Anterior cingulate cortex (tissue), 58 donors: ENCODE measurements around the gene IL18.
"Not testable (repeated sequence)": the region's sequence is repeated elsewhere in the genome, so short reads cannot be mapped to it uniquely, and the experiment has no call there.

ENCODE experiments used
- DNase-seq, 58 donors: peaks; one replicate each; lab custom pipeline; 2025; lab: John Stamatoyannopoulos, UW

IL18 gene

DNA sequence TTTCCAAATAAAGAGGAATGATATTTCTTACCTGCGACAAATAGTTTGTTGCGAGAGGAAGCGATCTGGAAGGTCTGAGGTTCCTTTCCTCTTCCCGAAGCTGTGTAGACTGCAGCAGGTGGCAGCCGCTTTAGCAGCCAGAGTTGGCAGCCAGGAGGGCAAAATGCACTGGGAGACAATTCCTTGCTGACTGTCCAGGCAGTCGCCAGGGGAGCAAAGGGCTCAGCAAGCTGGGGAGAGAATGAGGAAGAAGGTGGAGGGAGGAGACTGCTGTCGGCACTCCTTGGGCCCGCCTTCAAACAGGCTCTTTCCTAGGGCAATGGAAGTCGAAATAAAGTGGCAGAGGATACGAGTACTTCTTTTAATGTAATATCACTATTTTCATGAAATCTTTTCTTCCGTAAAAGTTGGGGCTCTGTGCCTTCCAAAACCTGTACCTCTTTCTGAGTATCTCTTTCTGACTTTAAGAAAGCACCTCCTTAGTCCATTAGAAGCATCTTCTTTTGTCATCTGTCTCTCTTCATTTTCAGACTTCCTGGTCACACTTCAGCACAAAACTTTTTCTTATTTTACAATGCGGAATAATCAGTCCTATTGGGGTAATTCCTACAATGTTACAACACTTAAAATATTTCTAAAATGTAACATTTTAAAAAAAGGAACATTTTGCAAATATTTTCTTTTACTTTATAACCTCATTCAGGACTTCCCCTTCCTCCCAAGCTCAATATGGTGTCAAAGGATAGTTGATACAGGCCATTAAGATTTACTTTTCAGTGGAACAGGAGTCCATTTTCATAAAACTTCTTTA, at the start of gene IL18:
TSS of gene IL18 (minus strand) at position 220 of the 811 bp plus-strand sequence. CDS start 9,041 bp downstream, outside the sequence.
- peak in 5 of 58 donors; percentile 2 to 24 (median 6) for DNase-seq

DNA sequence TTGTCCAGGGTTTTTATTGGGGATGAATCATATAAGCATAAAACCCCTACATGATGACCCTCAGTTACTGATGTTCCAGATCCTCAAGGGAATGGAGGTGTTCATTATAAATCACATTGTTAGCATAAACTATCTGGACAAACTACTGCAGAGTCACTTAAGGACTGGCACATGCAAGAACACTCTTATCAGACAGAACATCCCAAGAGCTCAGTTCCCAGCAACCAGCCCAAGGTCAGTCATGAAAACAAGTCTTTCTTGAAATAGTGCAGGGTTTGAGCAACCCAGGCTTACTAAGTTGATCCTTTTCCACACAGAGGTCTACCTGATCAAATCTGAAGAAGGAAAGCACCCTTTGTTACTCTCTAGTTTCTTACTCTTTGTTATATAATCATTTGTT, 48.8 kb upstream of the IL18 start:
- DNase-seq = no peak

DNA sequence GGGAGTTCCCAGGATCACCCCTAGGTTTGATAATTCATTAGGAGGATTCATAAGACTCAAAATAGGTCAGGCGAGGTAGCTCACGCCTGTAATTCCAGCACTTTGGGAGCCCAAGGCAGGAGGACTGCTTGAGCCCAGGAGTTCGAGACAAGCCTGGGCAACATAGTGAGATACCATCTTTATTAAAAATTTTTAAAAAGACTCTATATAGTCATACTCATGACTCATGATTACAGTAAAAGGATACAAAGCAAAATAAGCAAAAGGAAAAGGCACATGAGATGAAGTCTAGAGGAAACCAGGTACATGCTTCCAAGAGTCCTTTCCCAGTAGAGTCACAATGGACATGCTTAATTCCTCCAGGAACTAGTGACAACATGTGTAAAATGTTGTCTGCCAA, 48.4 kb upstream of the IL18 start:
- DNase-seq = no peak

DNA sequence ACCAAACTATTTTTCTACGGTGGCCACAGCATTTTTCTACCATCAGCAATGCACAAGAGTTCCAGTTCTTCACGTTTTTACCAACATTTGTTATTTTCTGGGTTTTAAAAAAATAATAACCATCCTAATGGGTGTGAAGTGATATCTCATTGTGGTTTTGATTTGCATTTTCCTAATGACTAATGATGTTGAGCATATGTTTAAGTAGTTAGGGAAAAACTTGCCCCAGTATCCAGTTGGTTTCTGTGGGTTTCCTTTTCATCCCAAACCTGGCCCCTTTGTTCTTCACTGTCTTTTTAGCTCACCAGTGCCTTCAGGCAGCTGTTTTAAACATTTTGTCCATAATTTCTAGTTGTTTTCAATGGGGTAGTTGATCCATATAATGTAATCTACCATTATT, 47.6 kb upstream of the IL18 start:
- no peak for DNase-seq

DNA sequence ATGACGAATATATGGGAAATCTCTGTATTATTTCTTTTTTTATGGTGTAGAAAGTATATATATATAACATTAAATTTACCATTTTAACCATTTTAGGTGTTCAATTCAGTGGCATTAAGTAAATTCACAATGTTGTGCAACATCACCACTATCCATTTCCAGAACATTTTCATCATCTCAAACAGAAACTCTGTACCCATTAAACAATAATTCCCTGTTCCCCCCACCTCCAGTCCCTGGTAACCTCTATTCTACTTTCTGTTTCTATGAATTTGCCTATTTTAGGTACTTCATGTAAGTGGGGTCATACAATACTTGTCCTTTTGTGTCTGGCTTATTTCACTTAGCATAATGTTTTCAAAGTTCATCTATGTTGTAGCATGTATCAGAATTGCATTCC, 47.0 kb upstream of the IL18 start:
- DNase-seq = no peak

DNA sequence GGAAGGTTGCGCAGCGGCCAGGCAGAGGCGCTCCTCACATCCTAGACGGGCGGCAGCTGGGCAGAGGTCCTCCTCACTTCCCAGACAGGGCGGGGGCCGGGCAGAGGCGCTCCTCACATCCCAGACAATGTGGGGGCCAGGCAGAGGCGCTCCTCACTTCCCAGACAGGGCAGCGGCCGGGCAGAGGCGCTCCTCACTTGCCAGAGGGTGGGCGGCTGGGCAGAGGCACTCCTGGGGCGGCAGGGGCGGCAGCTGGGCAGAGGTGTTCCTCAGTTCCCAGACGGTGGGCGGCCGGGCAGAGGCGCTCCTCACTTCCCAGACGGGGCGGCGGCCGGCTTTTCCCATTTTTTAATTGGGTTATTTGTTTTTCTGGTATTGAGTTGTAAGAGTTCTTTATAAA, 42.2 kb upstream of the IL18 start:
- no peak for DNase-seq

DNA sequence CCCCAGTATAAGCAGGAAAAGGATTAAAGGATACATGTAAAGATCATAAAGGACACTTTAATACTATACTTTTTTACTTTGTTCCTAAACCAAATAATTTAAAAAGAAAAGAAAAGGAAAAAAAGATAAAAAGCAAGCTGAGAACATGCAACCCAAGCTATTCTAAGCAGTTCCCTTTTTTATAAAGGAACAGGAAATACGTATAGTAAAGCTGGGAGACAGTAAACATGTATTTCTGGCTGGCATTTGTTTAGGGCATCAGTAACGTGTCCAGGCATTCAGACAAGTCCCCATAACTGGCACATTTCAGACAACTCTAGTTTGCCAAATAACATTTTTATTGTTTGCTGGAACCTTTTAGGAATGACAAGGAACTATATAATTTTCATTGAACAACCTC, 36.4 kb upstream of the IL18 start:
- no peak for DNase-seq

DNA sequence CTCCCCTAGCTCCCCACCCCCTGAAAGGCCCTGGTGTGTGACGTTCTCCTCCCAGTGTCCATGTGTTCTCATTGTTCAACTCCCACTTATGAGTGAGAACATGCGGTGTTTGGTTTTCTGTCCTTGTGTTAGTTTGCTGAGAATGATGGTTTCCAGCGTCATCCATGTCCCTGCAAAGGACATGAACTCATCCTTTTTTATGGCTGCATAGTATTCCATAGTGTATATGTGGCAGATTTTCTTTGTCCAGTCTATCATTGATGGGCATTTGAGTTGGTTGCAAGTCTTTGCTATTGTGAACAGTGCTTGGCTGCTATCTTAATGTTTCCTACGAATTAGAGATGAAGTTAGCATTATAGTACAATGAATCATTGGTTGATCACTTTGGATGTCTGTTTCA, 35.2 kb upstream of the IL18 start:
- not testable (repeated sequence) for DNase-seq

DNA sequence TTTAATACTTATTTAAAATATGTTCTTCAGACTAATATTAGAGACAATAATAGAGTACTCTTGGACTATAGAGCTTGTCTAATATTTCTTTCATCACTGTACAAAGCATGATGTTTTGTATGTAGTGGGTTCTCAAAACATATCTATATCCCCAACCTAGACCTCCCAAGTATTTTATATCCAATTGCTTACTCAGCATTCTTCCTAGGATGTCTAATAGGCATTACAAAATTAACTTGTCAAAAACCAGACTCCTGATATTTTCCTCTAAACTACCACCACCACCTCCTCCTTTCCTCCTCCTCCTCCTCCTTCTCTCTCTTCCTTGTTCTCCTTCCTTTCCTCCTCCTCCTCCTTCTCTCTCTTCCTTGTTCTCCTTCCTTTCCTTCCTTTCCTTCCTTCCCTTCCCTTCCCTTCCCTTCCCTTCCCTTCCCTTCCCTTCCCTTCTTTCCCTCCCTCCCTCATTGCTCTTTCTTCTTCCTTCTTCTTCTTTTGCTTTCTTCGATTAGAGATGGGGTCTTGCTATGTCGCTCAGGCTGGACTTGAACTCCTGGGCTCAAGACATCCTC, 32.7 kb upstream of the IL18 start:
- DNase-seq = no peak

DNA sequence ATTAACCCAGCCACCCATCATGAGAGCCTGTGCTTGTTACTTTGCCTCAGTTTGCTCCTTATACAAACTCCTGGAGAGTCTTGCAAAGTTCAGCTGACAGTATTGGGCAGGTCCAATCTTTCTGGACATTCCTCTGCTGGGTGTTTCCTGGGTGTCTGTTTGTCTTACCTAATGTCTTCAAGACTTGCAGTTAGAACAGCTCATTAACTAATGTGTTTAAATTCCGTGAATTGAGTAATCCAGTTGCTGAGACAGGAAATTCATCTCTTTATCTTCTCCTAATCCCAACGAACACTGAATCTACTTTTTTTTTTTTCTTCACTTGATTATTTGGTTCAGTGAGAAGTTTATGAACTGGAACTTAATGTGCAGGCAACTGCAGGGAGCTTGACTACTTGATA, 32.1 kb upstream of the IL18 start:
- DNase-seq = no peak

DNA sequence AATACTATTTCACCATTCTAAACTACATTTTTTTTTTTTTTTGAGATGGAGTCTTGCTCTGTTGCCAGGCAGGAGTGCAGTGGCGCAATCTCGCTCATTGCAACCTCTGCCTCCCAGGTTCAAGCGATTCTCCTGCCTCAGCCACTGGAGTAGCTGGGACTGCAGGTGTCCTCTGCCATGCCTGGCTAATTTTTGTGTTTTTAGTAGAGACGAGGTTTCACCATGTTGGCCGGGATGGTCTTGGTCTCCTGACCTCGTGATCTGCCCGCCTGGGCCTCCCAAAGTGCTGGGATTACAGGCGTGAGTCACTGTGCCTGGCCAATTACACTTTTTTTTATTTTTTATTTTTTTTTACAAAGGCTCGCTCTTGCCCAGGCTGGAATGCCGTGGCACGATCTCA, 31.2 kb upstream of the IL18 start:
- DNase-seq = not testable (repeated sequence)

DNA sequence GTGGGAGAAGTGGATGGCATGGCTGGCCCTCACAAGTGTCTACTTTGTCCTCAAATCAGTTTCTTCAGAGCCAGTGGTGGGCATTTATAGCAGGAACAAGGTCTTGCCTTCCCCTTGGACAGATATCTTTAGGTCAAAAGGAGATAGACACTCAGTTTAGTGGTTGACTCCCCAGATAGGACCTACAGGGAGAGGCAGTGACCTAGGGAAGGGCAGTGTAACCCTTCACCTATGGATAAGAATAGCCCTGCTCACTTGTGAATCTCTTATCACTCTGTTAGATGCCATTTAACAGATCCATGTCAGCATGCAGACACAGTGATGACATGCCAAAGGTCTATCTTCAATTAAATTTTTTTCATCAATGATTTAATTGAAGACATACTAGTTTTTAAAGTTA, 22.4 kb upstream of the IL18 start:
- no peak for DNase-seq

DNA sequence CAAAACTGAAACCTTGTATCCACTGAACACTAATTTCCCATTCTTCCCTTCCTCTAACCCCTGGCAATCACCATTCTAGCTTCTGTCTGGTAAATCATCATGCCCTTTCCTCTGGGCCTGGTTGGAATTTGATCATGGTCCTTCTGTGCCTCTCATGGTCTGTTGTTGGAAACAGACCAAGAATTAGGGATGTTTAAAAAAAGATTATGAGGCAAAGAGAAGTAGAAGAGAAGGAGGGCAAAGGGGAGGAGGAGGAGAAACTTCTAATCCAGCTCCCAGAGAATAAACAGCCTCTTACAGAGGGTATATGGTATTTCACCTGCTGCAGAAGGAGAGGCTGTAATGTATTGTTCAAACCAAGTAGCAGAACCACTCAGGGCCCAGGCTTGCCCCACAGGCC, 22.0 kb upstream of the IL18 start:
- DNase-seq = no peak

DNA sequence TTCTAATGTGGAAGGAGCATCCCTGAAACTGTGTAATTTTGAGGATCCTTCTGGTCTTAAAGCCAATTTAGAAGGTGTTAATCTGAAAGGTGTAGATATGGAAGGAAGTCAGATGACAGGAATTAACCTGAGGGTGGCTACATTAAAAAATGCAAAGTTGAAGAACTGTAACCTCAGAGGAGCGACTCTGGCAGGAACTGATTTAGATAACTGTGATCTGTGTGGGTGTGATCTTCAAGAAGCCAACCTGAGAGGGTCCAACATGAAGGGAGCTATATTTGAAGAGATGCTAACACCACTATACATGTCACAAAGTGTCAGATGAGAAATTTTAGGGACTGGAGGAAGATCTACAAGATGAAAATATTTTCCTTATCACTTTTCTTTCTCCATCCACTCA, 19.0 kb upstream of the IL18 start:
- DNase-seq = no peak

DNA sequence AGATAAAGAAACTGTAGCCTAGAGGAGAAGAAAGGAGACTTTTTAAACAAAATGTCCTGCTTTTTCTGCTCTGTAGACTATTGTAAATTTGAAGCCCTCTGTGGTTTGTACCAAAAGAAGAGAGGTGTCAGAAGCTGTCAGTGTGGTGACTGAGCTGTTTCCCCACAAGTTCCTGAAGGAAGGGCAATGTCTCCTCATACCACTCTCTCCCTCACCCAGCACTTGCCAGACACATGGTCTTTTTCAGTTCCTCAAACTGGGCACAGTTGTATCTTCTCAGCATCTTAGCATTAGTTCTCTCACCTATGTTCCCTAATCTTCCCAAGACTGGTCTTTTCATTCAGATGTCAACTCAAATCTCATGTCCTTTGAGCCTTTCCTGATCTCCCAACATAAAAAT, 15.7 kb upstream of the IL18 start:
- DNase-seq = peak in 12 of 58 donors; percentile 4 to 25 (median 10)

DNA sequence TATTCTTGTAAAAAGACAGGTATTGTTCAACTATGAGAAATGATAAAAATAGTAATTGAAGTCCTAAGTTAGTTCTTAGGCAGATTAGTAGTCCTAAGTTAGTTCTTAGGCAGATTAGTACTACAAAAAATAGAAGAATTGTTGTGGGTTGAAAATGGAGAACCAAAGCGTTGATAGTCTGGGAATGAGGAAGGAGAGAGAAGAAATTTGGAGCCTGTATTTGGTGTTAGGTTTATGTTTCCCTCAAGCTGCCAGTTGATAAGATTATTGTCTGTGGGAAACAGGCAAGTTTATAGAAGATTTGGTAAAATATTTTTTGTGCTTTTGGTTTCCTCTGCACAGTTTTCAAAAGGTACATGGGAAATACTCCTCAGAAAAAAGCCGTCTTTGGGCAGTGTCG, 15.0 kb upstream of the IL18 start:
- DNase-seq = no peak

DNA sequence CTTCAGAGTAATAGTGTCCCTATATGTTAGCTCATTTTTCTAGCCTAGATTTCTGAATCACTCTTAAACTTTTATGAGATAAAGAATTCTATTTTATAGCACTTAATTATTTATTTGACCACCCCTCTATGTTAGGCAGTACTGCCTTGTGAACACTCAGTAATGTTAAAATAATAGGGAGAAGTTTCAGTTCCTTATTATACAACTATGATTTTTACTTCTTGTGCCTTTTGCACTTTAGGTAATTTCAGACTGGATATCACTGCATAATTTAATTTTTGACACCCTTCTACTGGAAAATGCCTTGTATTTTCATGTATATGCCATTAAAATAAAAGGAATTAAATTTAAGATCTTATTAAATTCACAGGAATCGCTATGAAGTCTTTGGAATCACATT, 14.5 kb upstream of the IL18 start:
- DNase-seq = no peak

DNA sequence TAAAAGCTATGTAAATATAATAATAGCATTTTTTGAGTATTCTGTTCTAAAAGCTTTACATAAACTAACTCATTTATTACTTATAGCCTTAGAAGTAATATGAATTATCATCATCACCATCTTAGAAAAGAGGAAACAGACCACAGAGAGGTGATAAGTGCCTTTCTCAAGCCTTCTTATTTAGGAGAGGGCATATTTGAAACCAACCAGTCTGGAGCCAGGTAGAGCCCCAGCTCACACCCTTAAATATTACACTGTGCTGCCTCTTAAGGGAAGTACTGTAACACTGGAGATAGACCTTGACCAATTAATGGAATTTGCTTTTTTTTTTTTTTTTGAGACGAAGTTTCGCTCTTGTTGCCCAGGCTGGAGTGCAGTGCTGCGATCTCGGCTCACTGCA, 13.7 kb upstream of the IL18 start:
- DNase-seq = no peak

DNA sequence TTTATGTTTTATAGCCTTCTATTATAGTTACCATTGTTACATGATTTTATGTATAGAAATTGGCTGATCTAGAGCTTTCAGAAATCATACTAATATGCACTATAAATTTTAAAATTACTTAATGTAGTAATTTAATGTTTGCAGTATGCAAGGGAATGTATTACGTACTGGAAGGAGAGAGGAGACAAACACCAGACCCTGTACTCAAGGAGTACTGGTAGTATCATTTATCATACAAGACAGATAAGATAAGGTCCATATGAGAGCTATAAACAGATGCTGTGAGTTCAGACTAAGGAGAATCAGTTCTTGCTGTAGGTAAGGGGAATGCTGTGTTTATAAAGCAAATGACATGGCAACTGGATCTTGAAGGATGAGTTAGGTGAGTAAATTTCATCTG, 12.2 kb upstream of the IL18 start:
- no peak for DNase-seq

DNA sequence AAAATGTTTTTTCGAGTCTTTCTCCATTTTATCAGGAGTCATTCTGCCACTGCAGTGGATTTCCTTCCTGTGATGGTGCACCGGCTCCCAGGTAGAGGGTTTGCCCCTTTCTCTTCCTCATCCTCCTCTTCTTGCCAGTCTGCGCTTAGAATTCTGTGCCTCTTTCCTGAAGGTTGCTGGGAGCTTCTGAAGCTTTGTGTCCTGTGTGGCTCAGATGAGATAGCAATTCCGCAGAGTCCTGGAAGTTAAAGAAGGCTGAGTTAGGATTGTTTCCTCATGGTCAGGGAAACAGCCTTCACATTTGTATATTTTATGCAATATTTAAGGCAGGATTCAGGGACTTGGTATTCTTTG, 11.7 kb upstream of the IL18 start:
- peak in 4 of 58 donors; percentile 28 to 57 (median 51) for DNase-seq

DNA sequence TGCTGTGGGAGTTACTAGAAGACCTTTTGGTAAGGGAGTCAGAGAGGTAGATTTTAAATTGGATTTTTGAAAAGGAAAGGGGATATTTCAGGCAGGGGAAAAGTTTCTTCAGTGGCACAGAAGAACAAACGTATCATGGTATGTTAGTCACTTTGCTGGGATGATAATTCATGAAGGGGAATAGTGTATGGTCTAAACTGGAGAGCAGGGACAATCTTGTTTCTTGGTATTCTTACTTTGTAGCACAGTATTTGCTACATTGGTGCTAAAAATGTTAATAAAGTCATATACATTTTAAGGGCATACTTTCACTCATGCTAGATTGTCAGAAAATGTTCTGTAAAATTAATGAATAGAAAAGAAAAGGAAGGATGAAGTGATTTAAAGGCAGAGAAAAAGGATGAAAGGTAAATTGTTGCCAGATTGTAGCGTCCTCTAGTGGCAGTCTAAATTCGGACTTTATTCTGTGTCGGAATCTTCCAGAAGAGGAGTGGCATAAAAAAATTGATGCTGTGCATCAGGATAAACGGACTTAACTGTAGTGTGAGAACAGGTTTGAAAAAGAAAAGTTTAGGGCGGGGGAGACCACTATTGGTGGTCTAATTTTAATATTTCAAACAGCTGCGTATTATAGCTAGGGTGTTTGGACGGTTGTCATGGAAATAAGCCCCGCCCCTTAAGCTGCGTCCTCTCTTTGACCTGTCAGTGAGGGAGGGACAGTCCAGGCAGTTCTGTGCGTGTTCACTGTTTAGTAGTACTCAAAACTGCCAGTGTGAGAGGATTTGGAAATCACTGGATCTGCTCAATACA, 11.1 kb upstream of the IL18 start, which contains the start of gene BCO2:
TSS of gene BCO2 (plus strand) at position 724 of the 810 bp plus-strand sequence. CDS start 90 bp downstream, outside the sequence.
- peak in 54 of 58 donors; percentile 4 to 83 (median 60) for DNase-seq
